Effector CD4-positive, alpha-beta T cell (primary cell): Measurements from ENCODE around the gene DNAJC7.
"Not testable (repeated sequence)": the region's sequence is repeated elsewhere in the genome, so short reads cannot be mapped to it uniquely, and the experiment has no call there.

Experiments
- DNase-seq: peaks from one replicate; pipeline ENCODE4 v3.0.0-alpha.2; 2020

The DNAJC7 gene

DNA sequence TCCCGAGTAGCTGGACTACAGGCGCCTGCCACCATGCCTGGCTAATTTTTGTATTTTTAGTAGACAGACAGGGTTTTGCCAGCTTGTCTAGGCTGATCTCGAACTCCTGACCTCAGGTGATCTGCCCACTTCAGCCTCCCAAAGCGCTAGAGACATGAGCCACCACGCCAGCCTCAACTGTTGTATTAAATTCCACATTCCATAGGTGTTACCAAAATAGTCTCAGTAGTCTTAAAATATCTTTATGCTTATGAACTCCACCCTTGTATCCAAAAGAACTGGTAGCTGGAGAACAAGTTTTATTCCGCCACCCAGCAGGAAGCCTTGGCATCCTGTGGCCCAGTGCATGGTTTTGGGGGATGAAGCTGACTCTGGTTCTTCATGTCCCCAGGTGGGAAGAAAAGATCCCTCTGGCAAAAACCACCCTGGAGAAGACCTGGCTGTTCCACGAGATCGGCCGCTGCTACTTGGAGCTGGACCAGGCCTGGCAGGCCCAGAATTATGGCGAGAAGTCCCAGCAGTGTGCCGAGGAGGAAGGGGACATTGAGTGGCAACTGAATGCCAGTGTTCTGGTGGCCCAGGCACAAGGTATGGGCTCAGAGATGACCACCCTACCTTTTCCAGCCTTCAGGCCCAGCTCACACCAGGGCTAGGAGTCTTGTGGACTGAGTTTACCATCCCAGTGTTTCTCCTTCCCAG, 68.3 kb downstream of the DNAJC7 start:
- no peak for DNase-seq

DNA sequence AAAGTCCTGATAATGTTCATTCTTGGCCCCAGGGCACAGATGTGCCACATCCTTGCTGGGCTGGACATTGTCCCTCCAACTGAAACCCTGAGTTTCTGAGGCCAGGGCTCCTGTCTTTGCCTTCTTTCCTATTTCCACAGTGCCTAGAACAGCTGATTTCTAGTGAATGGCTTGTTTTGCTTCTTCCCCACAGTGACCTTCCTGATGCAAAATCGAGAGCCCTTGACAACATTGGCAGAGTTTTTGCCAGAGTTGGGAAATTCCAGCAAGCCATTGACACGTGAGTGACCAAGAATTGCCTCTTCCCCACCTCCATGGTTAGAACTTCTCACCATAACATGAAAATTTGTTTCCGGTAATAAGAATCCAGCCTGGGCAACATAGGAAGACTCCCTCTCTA, 72.3 kb downstream of the DNAJC7 start:
- DNase-seq, result no peak

GRCh38 chr17:41943492-41943891, 73.7 kb downstream of the DNAJC7 start:
- no peak for DNase-seq

- DNase-seq, result no peak
Measured at GRCh38 chr17:41942626-41943373, 74.4 kb downstream of the DNAJC7 start.

DNA sequence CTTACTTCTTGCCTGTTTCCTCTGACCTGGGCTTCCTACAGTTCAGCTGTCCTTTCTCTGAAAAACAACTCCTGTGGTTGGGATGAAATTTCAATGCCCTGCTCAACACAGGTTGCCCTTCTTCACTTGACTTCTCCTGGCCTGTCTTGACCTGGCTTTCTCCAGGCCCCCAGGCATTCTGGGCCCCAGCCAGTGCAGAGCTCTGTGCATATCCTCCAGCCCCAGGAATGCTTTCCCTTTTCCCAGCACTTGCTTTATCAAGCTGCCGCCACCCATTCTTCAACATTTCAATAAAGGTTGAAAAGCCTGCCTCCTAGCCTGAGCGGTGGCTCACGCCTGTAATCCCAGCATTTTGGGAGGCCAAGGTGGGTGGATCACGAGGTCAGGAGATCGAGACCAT, 76.1 kb downstream of the DNAJC7 start:
- no peak for DNase-seq

- no peak for DNase-seq
Measured at GRCh38 chr17:41939693-41940090, 77.5 kb downstream of the DNAJC7 start.

DNA sequence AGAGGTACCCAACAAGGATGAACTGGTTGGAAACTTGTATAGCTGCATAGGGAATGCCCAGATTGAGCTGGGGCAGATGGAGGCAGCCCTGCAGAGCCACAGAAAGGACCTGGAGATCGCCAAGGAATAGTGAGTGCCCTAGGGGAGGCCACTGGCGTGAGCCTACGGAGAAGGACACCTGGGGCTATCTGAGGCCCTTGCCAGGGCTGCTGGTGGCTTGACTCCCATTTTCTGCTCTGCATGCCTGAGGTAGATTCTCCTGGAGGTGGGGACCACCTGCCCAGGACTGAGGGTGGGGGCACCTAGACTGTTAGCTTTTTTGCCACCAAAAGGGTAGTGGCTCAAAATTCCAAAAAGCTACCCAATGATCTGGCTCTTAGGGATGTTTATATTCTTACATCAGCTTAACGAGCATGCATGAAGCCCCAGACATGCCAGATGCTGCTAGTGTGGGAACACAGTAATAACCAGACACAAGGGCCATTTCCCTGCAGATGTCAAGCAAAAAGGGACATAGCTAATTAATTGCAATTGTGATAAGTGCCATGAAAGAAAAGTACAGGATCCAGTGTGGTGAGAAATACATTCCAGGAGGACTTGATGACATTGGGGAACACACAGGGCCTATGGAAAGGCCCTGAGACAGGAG, 78.1 kb downstream of the DNAJC7 start:
- no peak for DNase-seq

GRCh38 chr17:41937970-41938954, 79.0 kb downstream of the DNAJC7 start:
- DNase-seq, result no peak

- no peak for DNase-seq
Measured at GRCh38 chr17:41935641-41936040, 81.6 kb downstream of the DNAJC7 start.

- no peak for DNase-seq
Measured at GRCh38 chr17:41932816-41933389, 84.3 kb downstream of the DNAJC7 start.

DNA sequence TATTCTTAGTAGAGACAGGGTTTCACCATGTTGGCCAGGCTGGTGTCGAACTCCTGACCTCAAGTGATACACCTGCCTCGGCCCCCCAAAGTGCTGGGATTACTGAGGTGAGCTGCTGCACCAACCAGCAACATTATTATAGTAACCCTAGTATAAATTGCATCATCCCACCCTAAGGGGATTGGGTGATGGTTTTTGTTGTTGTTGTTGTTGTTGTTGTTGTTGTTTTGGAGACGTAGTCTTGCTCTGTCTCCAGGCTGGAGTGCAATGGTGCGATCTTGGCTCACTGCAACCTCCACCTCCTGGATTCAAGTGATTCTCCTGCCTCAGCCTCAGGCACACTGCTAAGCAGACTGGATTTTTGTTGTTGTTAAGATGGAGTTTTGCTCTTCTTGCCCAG, 85.5 kb downstream of the DNAJC7 start:
- not testable (repeated sequence) for DNase-seq

GRCh38 chr17:41930833-41931156, 86.4 kb downstream of the DNAJC7 start:
- not testable (repeated sequence) for DNase-seq

DNA sequence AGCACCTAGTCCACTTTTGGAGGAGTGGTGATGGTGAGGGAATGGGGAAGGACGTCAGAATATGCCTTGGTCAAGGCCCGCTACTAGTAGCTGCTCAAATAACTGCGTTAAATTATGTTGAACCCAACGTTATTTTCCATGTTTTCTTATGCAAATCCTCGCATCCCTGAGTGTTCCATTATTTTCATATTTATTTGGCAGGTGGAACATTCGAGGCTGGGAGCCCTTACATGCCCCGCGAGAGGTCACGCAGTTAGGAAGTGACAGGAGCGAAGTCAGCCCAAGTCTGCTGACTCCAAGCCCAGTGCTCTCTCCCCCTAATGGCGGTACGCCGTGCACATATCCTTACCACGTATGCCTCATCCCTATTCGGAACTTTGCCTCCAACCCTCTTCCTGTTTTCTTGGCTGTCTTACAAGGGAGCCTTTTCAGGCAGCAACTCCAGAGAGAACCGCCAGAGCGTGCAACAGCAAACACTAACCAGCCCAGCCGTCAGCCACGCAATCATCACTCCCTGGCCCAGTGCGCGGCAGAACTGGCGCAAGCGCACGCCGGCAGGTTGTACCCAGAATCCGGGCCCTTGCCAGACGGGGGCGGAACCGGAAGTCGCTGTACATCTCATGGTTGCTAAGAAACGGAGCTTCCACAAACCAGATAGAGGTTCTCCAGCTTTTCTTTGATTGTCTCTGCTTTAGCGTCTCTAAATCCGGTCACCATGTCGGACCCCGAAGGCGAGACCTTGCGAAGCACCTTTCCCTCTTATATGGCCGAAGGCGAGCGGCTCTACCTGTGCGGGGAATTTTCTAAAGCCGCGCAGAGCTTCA, 87.0 kb downstream of the DNAJC7 start, which contains the start of gene ODAD4:
ODAD4 (plus strand) TSS at position 609 of the 824 bp plus-strand sequence; CDS start at position 716, 107 bp downstream.
- DNase-seq, result peak; percentile 95

DNA sequence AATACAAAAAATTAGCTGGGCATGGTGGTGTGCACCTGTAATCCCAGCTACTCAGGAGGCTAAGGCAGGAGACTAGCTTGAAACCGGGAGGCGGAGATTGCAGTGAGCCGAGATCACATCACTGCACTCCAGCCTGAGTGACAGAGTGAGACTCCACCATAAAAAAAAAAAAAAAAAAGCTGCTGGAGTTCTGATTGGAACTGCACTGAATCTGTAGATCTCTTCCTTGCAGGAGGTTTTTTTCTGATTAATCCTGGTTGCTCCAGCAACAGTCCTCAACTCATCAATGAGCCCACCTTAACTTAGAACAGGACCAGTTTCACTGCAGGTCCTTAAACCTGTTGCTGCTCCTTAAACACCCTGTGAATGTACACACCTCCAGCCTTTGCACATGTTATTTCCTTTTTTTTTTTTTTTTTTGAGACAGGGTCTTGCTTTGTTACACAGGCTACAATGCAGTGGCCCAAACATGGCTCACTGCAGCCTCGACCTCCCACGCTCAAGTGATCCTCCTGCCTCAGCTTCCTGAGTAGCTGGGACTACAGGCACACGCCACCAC, 88.5 kb downstream of the DNAJC7 start:
- DNase-seq, result no peak
